Left lung (tissue), 10 donors: Measurements from ENCODE around the gene AMIGO3. TPM values are rescaled to one million over a fixed set of nuclear protein-coding genes. Genes with fewer than 3 reads are reported as not detected.

Experiments
- ATAC-seq: fragments of 200-7000 bp; cut with Tn5 transposase; one replicate; pipeline ENCODE4 v1.9.1; 2020; ENCODE audit warnings: moderate library complexity
- DNase-seq, 4 donors: peaks; one replicate each; pipeline ENCODE4 v3.0.0-alpha.2; 2013 to 2020
- H3K27ac ChIP-seq, 2 donors: fragments of 200-600 bp; sonication (generic) in 1 of 2; one replicate each; pipeline versions ENCODE4 v1.5.0 to v1.8.0; 2020 to 2021
- H3K27me3 ChIP-seq, 2 donors: fragments of 200-600 bp; sonication (generic) in 1 of 2; one replicate each; pipeline versions ENCODE4 v1.5.0 to v1.8.0; 2020 to 2021
- H3K36me3 ChIP-seq, 2 donors: fragments of 200-600 bp; sonication (generic) in 1 of 2; one replicate each; pipeline versions ENCODE4 v1.5.0 to v1.8.0; 2020 to 2021
- H3K4me1 ChIP-seq, 2 donors: fragments of 200-600 bp; one replicate each; pipeline ENCODE4 v1.8.0; 2021
- H3K4me3 ChIP-seq, 2 donors: fragments of 200-600 bp; sonication (generic) in 1 of 2; one replicate each; pipeline versions ENCODE4 v1.5.0 to v1.8.0; 2020 to 2021; ENCODE audit warnings: mild to moderate bottlenecking in 1 of 2
- H3K9me3 ChIP-seq, 2 donors: fragments of 200-600 bp; sonication (generic) in 1 of 2; one replicate each; pipeline versions ENCODE4 v1.5.0 to v1.8.0; 2020 to 2021
- intact Hi-C, 2 donors: fragments of 100-400 bp; cut with DNase I; formaldehyde crosslinking; loops; one replicate each; pipeline versions ENCODE4 v1.11.2 to v1.14.2; 2022
- polyA plus RNA-seq, 6 donors: library from polyadenylated mRNA; unstranded; fragments of 120-200 nt; gene quantifications; one replicate each; pipeline ENCODE4 v1.2.1, GENCODE V29; 2013; ENCODE audit not compliant: insufficient read length in 6 of 6
- total RNA-seq, 2 donors: library from RNA; stranded (reverse); fragmentation: NEBNext Ultra II Directional; extraction: Animal tissue kit (Norgen Biotek cat#: 25700); gene quantifications; one replicate each; pipeline ENCODE4 v1.2.1, GENCODE V29; 2021
- TF ChIP-seq, protein P1 (sequence below), 2 donors: fragments of 200-600 bp; sonication (generic) in 1 of 2; IDR thresholded peaks; one replicate each; pipeline versions ENCODE4 v1.5.0 to v1.8.0; 2021; ENCODE audit warnings: antibody characterized with exemption in 2 of 2
- donor health status: DM: no; HTN: yes; CAD: no.
- donor health status: DM: no; HTN: no; CAD: no.

Gene AMIGO3
- total and polyA plus RNA-seq, 8 donors = 0.47 to 2.4 (median 1.8) TPM; not detected in 1

DNA sequence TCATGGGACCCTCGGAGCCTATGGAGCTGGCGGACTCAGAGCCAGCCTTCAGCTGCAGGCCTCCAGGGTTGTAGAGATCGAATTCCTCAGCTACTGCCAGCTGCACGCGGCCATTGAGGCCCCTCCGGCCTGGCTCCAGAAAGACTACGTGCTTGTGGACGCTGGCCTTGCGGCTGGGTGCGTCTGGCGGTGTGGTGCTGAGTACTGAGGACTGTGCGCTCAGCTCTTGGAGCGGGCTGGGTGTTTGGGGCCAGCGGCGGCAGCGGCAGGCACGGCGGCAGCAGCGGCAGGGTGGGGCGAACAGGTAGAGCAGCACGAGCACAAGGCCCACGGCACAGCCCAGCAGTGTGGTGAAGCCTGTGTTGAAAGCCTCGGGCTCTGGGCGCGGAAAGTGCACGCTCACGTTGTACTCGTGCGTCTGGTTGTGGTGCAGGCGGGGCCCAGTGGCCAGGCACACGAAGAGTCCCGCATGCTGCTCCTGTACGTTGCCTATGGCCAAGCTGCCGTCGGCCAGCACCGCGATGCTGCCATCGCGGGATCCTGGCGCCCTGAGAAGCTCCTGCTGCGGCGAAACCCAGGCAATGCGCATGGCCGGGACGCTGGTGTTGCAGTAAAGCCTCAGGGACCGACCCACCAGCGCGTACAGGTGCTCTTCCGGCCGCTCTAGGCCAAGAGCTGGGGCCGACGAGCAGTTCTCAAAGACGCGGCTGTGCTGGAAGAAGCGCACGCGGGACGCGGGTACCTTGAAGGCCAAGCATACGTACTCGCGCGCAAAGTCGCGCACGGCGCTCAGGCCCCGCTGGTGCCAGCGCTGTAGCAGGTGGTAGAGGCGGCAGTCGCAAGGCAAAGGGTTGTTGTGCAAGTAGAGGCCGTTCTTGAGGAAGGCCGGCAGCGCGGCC lies 1.3 kb downstream of the AMIGO3 start:
- H3K4me1 ChIP-seq = peaks cover 17 to 51% of the 10 kb centered on the region in 2 donors
- H3K36me3 ChIP-seq = peaks cover 0 to 48% of the 10 kb centered on the region in 2 donors
- DNase-seq (peak in 2 of 4 donors; percentile 27 to 82), ATAC-seq (peak; percentile 8)
- no peaks in the 10 kb centered on the region for H3K9me3 ChIP-seq
- TF ChIP-seq, protein P1, sequence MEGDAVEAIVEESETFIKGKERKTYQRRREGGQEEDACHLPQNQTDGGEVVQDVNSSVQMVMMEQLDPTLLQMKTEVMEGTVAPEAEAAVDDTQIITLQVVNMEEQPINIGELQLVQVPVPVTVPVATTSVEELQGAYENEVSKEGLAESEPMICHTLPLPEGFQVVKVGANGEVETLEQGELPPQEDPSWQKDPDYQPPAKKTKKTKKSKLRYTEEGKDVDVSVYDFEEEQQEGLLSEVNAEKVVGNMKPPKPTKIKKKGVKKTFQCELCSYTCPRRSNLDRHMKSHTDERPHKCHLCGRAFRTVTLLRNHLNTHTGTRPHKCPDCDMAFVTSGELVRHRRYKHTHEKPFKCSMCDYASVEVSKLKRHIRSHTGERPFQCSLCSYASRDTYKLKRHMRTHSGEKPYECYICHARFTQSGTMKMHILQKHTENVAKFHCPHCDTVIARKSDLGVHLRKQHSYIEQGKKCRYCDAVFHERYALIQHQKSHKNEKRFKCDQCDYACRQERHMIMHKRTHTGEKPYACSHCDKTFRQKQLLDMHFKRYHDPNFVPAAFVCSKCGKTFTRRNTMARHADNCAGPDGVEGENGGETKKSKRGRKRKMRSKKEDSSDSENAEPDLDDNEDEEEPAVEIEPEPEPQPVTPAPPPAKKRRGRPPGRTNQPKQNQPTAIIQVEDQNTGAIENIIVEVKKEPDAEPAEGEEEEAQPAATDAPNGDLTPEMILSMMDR (IDR thresholded peaks at IDR 0.05) = no peak
- H3K27me3 ChIP-seq = no peaks in the 10 kb centered on the region
- no peak overlapping the region for H3K27ac ChIP-seq
- peak overlapping the region; percentile 37 to 50 for H3K4me3 ChIP-seq
- intact Hi-C loops = loop anchor here in 1 of 2 donors (10.0 kb wide), 1 partner anchor 117 kb away; no protein-coding TSS in a partner anchor

DNA sequence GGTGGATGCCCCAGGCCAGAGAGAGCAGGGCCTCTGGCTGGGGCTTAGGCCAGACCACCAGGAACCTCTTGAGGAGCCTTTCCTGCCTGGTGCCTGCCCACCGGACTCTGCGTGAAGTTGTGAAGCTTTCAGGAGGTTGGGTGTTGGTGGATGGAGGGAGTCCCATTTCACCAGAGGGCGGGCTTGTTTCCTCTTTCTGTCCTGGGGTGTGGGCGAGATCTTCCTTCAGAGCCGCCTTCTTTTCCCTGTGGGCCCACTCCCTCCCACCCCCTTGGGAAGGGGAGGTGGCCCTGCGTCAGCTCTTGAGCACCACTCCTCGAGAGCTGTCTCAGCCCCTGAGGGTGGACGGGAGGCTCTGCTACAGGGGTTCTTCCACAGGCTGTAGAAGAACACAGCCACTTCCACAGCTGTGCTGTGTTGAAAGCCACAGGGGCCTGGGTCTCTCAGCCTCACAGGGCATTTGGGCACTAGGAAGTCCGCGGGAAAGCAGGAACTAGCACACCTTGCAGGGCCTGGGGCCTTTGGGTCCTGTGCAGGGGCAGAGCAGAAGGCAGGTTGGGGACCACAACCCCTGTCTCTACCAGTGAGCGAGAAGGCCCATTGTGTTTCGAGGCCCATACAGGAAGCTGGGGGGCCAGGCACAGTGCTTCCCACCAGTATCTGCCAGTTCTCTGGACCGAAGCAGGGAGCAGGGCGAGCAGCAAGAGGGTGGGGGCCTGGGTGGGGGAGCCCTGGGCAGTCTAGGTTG lies 2.1 kb downstream of the AMIGO3 start:
- no peak for ATAC-seq
- peaks cover 0 to 51% of the 10 kb centered on the region in 2 donors for H3K36me3 ChIP-seq
- intact Hi-C loops = loop anchor here in 1 of 2 donors (10.0 kb wide), 1 partner anchor 117 kb away; no protein-coding TSS in a partner anchor

DNA sequence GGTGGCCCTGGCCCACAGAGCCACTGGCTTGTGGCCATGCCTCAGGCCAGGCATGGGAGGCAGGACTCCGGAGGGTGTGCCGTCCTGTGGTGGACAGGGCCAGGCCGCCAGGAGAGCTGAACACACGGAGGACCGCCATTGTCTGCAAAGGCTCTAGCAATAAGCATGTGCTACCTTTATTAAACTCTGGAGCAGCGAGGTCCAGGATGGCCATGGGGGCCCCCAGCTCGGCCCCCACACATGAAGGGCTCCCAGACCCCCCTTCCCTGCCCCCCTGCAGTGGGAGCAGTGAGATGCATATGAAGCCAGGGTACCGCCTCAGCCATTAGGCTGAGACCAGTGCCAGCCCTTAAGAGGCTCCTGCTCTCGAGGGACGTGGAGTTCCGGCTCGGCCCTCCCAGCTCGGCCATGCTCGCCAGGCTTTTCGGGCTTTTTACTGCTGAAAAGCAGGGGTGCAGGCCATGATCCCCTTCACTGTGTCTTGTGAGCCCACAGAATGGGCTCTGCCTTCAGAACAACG lies 2.7 kb downstream of the AMIGO3 start:
- peaks cover 8 to 36% of the 10 kb centered on the region in 2 donors for H3K4me1 ChIP-seq
- ATAC-seq (no peak), DNase-seq (peak in 2 of 4 donors; percentile 29 to 58)
- TF ChIP-seq, protein P1 (IDR thresholded peaks at IDR 0.05) = no peak
- no peaks in the 10 kb centered on the region for H3K27me3 ChIP-seq
- H3K27ac ChIP-seq = no peak overlapping the region
- no peaks in the 10 kb centered on the region for H3K9me3 ChIP-seq
- no peak overlapping the region for H3K4me3 ChIP-seq
- intact Hi-C loops = loop anchor here in 1 of 2 donors (10.0 kb wide), 1 partner anchor 118 kb away; no protein-coding TSS in a partner anchor
- H3K36me3 ChIP-seq = peaks cover 0 to 51% of the 10 kb centered on the region in 2 donors

More for the DNA sequence above, 2.1 kb downstream of the AMIGO3 start:
- peak in 2 of 4 donors; percentile 22 to 75 for DNase-seq
- H3K9me3 ChIP-seq = no peaks in the 10 kb centered on the region
- H3K27ac ChIP-seq = no peak overlapping the region
- TF ChIP-seq, protein P1 (IDR thresholded peaks at IDR 0.05) = no peak
- H3K27me3 ChIP-seq = no peaks in the 10 kb centered on the region
- H3K4me3 ChIP-seq = no peak overlapping the region
- peaks cover 10 to 42% of the 10 kb centered on the region in 2 donors for H3K4me1 ChIP-seq

DNA sequence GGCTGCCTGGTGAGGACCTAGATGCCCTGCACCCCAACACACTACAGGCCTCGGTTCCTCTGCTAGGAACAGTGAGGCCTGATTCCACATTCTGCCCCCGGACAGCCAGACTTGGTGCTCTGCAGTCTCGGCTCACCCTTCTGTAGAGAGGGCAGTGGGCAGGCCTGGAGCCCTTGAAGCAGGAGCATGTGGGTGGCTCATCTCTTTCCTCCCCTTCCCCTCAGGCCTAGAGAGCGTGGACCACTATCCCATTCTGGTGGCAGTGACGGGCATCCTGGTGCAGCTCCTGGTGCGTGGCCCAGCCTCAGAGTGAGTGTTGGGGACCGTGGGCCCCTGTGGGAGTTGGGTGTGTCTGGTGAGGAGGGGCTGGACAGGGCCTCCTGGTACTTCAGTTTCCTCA lies 3.3 kb downstream of the AMIGO3 start:
- peaks cover 0 to 48% of the 10 kb centered on the region in 2 donors for H3K36me3 ChIP-seq
- TF ChIP-seq, protein P1 (IDR thresholded peaks at IDR 0.05) = no peak
- ATAC-seq = no peak
- H3K27ac ChIP-seq = no peak overlapping the region
- no peaks in the 10 kb centered on the region for H3K27me3 ChIP-seq
- no peaks in the 10 kb centered on the region for H3K9me3 ChIP-seq
- H3K4me3 ChIP-seq = no peak overlapping the region
- DNase-seq = peak in 2 of 4 donors; percentile 23 to 43
- intact Hi-C loops = loop anchor here in 1 of 2 donors (10.0 kb wide), 1 partner anchor 119 kb away; no protein-coding TSS in a partner anchor
- H3K4me1 ChIP-seq = peaks cover 8 to 30% of the 10 kb centered on the region in 2 donors
